PC-3 (cell line): ENCODE results near the gene TTYH1. TPM values are rescaled to one million over a fixed set of nuclear protein-coding genes. Genes with fewer than 3 reads are reported as not detected.

Experiments used
- ATAC-seq: fragments of 200-7000 bp; cut with Tn5 transposase; 2 replicates; pipeline ENCODE4 v1.9.1; 2020; ENCODE audit warnings: mild to moderate bottlenecking, moderate library complexity
- BruUV-seq: library from RNA; stranded (reverse); fragments of 400-500 nt; replicated peaks from 2 replicates; lab custom pipeline; 2021; lab: Mats Ljungman, UMichigan
- CTCF ChIA-PET: fragments of 300-600 bp; sonication (Branson Sonifier 250); formaldehyde crosslinking; loops from one replicate; lab custom pipeline; 2022; ENCODE audit warnings: antibody characterized with exemption; lab: Charles Lee
- POLR2A ChIA-PET: fragments of 300-600 bp; sonication (Branson Sonifier 250); formaldehyde crosslinking; loops from one replicate; lab custom pipeline; 2022; ENCODE audit warnings: antibody characterized with exemption; ENCODE audit not compliant: unreplicated experiment; lab: Charles Lee
- DNase-seq: peaks from one replicate; pipeline ENCODE4 v3.0.0-alpha.2; 2015
- H2AFZ ChIP-seq: fragments of 300-600 bp; sonication (generic); 2 replicates; pipeline ENCODE4 v1.6.0; 2016; ENCODE audit warnings: antibody characterized with exemption, low read length
- H3F3A ChIP-seq: fragments of 300-600 bp; sonication (generic); one replicate; pipeline ENCODE4 v1.6.0; 2017; ENCODE audit warnings: antibody characterized with exemption, low read length, control low read depth, mild to moderate bottlenecking; ENCODE audit not compliant: unreplicated experiment
- H3K27ac ChIP-seq: fragments of 300-600 bp; sonication (generic); 2 replicates; pipeline ENCODE4 v1.5.1; 2016; ENCODE audit warnings: mild to moderate bottlenecking, low read length
- H3K27me3 ChIP-seq: fragments of 300-600 bp; sonication (generic); 2 replicates; pipeline ENCODE4 v1.6.1; 2016; ENCODE audit warnings: low read length, mixed read lengths
- H3K36me3 ChIP-seq: fragments of 300-600 bp; sonication (generic); 2 replicates; pipeline ENCODE4 v1.6.1; 2016; ENCODE audit warnings: low read depth, mixed run types, low read length, mixed read lengths
- H3K4me1 ChIP-seq: fragments of 300-600 bp; sonication (generic); 2 replicates; pipeline ENCODE4 v1.5.1; 2016; ENCODE audit warnings: low read length; ENCODE audit not compliant: insufficient read depth
- H3K4me2 ChIP-seq: fragments of 300-600 bp; sonication (generic); 2 replicates; pipeline ENCODE4 v1.6.0; 2016; ENCODE audit warnings: low read length
- H3K4me3 ChIP-seq: fragments of 300-600 bp; sonication (generic); 2 replicates; pipeline ENCODE4 v1.5.1; 2016; ENCODE audit warnings: mild to moderate bottlenecking, low read length, mixed read lengths
- H3K79me2 ChIP-seq: fragments of 300-600 bp; sonication (generic); 2 replicates; pipeline ENCODE4 v1.6.1; 2017; ENCODE audit warnings: low read length, mixed read lengths
- H3K9ac ChIP-seq: fragments of 300-600 bp; sonication (generic); 2 replicates; pipeline ENCODE4 v1.6.0; 2016; ENCODE audit warnings: mild to moderate bottlenecking, low read length
- H3K9me2 ChIP-seq: fragments of 300-600 bp; sonication (generic); replicated peaks from 2 replicates; pipeline ENCODE4 v1.6.1; 2016; ENCODE audit warnings: mixed run types, low read length, mixed read lengths
- H3K9me3 ChIP-seq: fragments of 300-600 bp; sonication (generic); 2 replicates; pipeline ENCODE4 v1.6.1; 2016; ENCODE audit warnings: low read length, mixed read lengths
- H4K20me1 ChIP-seq: fragments of 300-600 bp; sonication (generic); 2 replicates; pipeline ENCODE4 v1.6.1; 2016; ENCODE audit warnings: low read length, mixed read lengths
- EZH2 ChIP-seq: fragments of 300-600 bp; sonication (generic); IDR thresholded peaks from one replicate; pipeline ENCODE4 v1.6.1; 2017; ENCODE audit warnings: antibody characterized with exemption, mild to moderate bottlenecking, low read length; ENCODE audit not compliant: unreplicated experiment
- EZH2phosphoT487 ChIP-seq: fragments of 300-600 bp; sonication (generic); IDR thresholded peaks from 2 replicates; pipeline ENCODE4 v1.6.1; 2018; ENCODE audit warnings: mild to moderate bottlenecking, antibody characterized with exemption, low read length, borderline replicate concordance
- intact Hi-C: fragments of 100-400 bp; cut with micrococcal nuclease; formaldehyde crosslinking; loops from 2 replicates; pipeline ENCODE4 v1.9.0; 2023
- total RNA-seq: library from RNA; depleted of rRNA; stranded (reverse); fragments of >200 nt; gene quantifications from 2 replicates; pipeline ENCODE4 v1.2.3, GENCODE V29; 2014
- TF ChIP-seq, protein P1 (sequence below): fragments of 300-600 bp; sonication (generic); conservative IDR thresholded peaks from 2 replicates; pipeline ENCODE4 v1.5.1; 2017; ENCODE audit warnings: antibody characterized with exemption, low read depth, mild to moderate bottlenecking, low read length

TTYH1 gene
- total RNA-seq, 1 experiment from 2014 or later, result 1.1 TPM

DNA sequence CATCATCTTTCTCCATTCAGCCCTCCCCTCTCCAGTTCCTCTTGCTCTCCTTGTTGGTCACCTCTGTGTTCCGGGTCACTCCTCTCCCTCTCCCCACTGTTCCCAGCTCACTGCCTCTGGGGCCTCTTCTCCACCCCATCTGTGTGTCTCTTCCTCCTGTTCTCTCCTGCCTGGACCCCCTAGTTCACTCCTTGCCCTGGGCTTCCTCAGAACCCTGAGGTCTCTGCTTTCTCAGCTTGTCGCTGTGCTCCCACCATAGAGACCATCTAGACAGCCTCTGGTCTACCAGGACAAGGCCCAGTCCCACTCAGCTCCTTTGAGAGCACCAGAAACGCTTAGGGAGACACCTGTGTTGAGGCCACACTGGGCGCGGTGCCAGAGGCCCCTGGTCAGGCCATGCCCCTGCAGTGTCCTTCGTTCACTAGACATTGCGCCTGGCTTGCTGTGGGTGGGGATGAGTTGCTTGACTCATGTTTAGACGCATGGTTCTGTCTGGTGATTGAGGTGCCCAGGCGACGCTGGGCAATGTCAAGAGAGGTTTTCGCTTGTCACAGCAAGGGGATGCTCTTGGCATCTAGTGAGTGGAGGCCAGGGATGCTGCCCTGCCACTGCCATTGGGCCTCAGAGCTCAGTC is 43.5 kb downstream of the TTYH1 start:
- CTCF ChIA-PET, result no interaction called here
- Histone ChIP-seq H3K4me2 (no peak overlapping the region), H3K4me1 (peaks cover 14% of the 10 kb centered on the region), H3K9me3 (no peaks in the 10 kb centered on the region), H3K79me2 (peaks cover 72% of the 10 kb centered on the region), H3K27ac (no peak overlapping the region), H4K20me1 (peaks cover 27% of the 10 kb centered on the region), H3F3A (no peaks in the 10 kb centered on the region), H3K27me3 (no peaks in the 10 kb centered on the region), H2AFZ (no peak overlapping the region), H3K36me3 (peaks cover 70% of the 10 kb centered on the region), H3K9me2 (no peaks in the 10 kb centered on the region), H3K4me3 (no peak overlapping the region), H3K9ac (no peak overlapping the region)
- POLR2A ChIA-PET, result interaction anchor here (0.6 to 0.7 kb wide), 2 partner anchors 181 to 345 kb away, joined by 4 to 6 read pairs; no protein-coding TSS in a partner anchor
- TF ChIP-seq EZH2 (no peak), EZH2phosphoT487 (no peak)
- TF ChIP-seq, protein P1, sequence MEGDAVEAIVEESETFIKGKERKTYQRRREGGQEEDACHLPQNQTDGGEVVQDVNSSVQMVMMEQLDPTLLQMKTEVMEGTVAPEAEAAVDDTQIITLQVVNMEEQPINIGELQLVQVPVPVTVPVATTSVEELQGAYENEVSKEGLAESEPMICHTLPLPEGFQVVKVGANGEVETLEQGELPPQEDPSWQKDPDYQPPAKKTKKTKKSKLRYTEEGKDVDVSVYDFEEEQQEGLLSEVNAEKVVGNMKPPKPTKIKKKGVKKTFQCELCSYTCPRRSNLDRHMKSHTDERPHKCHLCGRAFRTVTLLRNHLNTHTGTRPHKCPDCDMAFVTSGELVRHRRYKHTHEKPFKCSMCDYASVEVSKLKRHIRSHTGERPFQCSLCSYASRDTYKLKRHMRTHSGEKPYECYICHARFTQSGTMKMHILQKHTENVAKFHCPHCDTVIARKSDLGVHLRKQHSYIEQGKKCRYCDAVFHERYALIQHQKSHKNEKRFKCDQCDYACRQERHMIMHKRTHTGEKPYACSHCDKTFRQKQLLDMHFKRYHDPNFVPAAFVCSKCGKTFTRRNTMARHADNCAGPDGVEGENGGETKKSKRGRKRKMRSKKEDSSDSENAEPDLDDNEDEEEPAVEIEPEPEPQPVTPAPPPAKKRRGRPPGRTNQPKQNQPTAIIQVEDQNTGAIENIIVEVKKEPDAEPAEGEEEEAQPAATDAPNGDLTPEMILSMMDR, result no peak
- DNase-seq, result no peak
- no TSS peak for BruUV-seq
- ATAC-seq, result no peak
- intact Hi-C loops, result no loop called here

DNA sequence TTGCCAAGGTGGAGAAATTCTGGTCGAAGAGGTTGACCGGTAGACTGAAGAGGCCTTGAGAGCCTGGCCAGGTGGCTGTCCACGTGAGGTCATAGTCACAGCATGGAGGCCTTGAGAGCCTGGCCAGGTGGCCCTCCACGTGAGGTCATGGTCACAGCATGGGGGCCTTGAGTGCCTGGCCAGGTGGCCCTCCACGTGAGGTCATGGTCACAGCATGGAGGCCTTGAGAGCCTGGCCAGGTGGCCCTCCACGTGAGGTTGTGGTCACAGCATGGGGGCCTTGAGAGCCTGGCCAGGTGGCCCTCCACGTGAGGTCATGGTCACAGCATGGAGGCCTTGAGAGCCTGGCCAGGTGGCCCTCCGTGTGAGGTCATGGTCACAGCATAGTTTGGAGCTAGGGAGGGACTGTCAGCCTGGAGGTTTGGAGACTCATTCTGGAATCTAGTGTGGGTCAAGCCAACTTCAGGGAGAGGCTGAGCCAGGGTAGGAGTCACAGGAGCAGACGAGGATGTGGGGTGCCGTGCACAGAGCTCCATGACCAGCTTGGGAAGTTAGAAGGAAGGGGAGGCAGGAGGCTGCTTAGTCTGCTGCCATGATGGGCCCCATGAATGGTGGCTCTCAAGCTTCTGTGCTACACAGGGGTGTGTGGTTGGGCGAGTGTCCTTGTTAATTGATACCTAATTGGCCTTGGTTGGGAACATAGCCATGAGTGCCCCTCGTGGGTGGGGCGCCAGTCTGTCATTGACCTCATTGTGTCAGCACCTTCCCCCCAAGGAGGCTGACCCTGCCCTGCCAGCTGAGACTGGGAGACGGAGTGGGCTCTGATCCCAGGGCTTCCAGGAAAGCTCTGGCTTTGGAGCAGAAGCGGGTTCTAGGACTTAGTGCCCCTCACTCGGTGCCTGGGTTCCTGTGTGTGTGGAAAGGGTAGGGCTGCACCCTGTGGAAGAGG is 44.3 kb downstream of the TTYH1 start:
- Histone ChIP-seq H3K4me3 (no peak overlapping the region), H3K4me1 (peaks cover 14% of the 10 kb centered on the region), H3K4me2 (no peak overlapping the region), H3K27ac (no peak overlapping the region), H3K79me2 (peaks cover 64% of the 10 kb centered on the region), H3F3A (no peaks in the 10 kb centered on the region), H3K36me3 (peaks cover 62% of the 10 kb centered on the region), H3K27me3 (no peaks in the 10 kb centered on the region), H3K9me3 (no peaks in the 10 kb centered on the region), H4K20me1 (peaks cover 24% of the 10 kb centered on the region), H2AFZ (no peak overlapping the region), H3K9me2 (no peaks in the 10 kb centered on the region), H3K9ac (no peak overlapping the region)
- intact Hi-C loops, result no loop called here
- ChIA-PET CTCF (no interaction called here), POLR2A (interaction anchor here (0.7 kb wide), 1 partner anchor 346 kb away, joined by 6 read pairs; no protein-coding TSS in a partner anchor)
- DNase-seq (no peak), ATAC-seq (no peak)
- TF ChIP-seq, protein P1, result no peak
- no peak for TF ChIP-seq EZH2
- no peak for TF ChIP-seq EZH2phosphoT487
- no TSS peak for BruUV-seq
